DMS153 (cell line): ENCODE data around the gene KRT3.
"Not testable (repeated sequence)": the region's sequence is repeated elsewhere in the genome, so short reads cannot be mapped to it uniquely, and the experiment has no call there.

Experiments
- DNase-seq: peaks from one replicate; lab custom pipeline; 2025; lab: John Stamatoyannopoulos, UW

Gene KRT3

DNA sequence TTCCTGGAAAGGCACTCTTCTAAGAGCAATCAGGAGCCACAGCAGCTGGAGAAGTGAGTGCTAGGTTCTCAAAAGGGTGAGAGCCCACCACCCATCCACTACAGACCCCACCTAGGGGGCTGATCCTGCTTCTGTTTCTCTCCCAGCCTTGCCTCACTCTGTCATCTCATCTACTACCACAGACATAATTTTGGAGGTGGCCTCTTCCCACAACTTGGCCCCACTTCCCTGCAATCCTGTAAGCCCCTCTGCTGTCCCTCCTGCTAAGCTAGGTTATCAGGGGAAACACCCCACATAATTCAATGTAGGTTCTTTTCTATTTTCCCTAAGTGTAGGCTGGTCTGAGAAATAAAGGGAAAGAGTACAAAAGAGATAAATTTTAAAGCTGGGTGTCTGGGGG, 35.3 kb downstream of the KRT3 start:
- DNase-seq: no peak

DNA sequence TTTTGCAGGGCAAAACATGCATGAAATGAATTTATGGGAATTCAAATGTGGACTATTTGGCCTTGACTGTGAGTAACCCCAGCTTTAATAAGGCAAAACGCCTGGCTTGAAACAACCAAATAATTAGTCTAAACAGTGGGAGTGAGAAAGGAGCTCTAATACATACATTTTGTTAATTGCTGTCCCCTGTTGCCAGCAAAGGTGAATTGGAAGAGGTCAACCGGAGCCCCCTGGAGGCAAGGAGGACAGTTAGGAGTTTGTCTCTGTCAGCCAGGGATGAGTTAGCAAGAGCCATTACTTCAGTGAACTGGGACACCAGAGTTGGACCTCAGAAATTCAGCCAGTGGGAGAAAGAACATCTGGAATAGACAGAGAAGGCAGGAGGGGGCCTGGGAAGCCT, 36.2 kb downstream of the KRT3 start:
- no peak for DNase-seq

DNA sequence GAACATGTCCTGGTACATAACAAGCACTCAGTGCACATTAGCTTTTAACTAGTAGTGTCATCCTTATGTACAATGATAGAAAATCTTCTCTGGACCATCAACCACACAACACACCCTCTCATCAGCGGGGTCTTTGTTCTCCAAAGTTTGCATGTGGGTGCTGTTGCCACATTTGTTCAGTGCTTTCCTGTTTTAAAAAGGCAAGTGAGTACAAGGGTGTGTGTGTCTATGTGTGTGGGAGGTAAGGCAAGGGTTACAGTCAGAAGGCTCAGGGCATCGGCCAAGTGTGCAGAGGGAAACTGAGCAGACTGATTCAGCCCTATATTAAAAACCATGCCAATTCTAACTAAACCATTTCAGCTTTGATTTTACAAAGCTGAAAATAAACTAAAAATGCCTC, 36.7 kb downstream of the KRT3 start:
- no peak for DNase-seq

DNA sequence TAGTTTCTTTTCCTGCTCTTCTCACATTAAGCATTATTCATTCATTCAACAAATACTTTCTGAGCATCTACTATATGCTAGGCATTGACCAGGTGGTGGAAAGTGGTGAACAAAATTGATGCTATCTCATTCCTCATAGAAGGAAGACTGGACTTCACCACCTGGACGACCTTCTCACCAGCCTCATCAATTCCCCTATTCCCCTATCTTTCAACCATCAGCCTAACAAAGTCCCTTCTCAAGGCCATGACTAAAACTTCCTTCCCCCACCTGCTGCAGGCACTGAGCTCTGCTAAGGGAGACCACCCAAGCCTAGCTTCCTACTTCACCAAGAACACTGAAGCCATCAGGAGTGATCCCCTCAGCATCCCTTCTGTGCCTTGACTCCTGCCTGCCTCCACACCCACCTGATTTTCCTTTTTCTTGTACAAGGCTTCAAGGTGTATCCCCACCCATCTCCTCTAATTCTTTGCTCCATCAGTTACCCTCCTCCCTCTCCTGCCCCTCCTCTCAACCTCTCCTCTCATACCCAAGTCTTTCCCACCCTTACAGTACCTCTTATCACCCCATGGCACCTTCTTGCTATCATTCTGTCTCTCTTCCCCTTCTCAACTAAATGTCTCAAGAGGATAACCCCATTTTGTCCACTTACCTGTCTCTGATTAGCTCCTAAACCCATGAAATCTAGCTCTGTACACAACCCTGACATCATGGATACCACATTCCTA, 38.3 kb downstream of the KRT3 start:
- DNase-seq: no peak

DNA sequence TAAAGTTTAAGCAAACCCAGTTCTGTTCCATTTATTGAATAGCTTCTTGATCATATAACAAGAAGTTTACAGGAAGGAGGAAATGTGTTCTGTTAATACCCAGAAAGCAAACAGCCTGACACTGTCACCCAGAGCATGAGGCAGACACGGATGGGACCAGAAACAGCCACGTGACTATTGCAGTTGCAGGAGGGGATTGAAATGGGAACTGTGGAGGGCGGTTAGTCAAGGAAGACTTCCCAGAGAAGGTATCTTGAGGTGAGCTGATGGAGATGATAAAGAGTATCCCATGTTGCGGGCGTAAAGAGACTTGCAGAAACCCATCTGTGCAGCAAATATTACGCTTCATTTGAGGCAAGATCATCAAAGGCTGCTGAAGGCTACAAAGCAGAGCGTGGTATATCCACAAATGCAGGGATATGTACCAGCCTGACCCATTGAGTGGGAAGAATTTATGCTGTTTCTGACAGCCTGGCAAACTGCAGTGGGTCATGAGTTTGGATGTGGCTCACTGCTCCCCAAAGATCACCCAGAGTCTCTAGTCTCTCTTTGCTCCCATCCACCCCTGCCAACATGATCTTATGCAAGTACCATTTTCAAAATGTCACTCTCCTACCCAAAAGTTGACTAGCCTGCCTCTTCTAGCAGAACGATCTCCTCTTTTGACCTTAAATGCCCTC, 39.5 kb downstream of the KRT3 start:
- DNase-seq: no peak

DNA sequence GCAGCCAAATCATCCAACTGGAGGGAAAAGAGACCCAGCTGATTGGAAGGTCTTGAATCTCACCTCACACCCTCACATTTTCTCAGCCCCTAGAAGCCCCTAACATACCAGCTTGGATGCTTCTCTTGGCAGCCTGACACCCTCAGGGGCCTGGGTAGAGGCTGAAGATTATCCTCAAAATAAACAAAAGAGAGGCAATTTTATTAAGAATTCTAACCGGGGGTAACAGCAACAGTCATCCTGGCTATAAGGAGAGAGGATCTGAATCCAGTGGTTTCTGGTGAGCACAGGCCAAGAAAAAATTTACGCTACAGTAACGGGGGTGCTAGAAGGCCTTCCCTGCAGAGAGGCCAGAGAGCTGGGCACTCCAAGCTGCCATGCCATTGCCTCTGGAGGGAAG, 40.4 kb downstream of the KRT3 start:
- no peak for DNase-seq

DNA sequence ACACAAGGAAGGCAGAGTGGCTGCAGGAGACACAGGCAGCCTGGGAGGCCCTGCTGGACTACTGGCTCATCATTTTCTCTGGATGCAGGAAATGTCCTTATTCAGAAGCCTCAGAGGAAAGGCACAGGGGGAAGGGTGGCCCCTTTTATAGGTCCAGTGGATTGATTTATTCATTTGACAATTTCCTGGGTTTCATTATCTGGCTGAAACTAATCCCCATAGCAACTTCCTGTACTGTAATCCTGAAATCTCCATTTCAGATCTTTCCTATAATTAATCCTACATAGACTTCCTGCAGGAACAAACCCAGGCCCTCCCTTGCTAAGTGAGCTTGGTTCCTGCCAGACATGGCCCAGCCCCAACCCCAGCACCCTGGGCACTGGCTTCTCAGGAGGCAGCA, 41.8 kb downstream of the KRT3 start:
- no peak for DNase-seq

DNA sequence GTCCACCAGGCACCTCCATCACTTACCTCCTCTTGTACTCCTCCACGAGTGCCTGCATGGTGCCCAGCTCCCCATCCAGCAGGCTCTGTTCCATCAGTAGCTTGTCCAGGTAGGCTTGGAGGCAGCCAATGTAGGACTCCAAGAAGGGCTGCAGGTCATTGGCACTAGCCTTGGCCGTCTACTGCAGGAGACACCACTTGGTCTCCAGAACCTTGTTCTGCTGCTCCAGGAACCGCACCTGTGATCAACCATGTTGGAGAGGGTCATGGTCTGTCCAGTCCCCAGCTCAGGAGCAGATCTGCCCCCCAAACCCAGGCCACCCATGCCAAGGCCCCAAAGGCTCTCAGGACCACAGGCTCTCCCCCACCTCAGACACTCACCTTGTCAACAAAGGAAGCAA, 42.6 kb downstream of the KRT3 start:
- DNase-seq: no peak

DNA sequence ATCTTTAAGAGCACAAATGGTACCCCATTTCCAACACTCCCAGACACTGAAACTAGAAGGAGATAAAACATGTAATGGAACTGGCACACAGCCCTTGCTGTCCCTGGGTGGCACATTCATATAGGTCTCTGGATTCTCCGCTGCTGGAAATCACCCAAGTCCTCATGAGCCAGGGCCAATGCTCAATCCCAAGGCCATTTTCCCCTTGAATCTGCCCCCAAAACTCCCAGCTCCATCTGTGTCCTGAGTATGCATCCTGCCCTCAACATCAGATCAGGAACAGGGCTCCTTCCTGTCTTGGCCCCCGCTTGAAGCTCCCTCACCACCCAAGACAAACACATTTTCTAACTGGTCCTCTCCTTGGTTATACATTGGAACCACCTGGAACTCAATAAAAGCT, 43.4 kb downstream of the KRT3 start:
- no peak for DNase-seq

DNA sequence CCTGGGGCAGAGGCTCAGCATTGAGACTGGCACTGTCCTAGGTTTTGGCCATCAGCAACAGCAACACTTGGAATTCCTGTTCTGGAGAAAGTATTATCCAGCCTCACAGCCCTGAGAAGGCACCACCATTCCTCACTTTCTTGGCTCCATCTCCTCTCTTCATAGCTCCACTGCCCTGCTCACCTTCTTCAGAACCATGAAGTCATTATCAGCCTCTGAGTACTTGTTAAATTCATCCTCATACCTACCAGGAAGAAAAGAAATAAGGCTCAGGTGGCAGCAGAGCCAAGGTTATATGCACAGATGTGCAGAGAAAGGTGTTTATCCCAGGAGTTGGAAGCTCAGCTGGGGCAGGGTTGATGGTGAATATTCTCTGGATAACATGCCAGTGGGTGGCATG, 44.1 kb downstream of the KRT3 start:
- no peak for DNase-seq

DNA sequence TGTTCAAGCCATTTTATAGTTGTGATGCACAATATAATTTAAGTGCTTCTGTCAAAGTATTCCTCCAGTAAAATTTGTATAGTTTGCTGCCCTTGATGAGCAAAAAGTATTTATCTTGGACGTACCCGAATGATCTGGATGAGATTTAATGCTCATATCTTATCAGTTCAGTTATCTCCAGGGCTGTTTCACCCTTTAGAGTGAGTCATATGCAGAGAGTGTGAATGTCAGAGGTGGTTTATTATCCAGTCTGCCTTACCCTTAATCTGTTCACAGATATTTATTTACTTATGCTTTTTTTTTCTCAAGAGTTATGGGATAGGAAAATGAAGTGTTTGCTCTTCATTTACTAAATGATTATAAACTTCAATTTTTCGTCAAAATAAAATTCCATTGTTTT, 45.4 kb downstream of the KRT3 start:
- DNase-seq: not testable (repeated sequence)

DNA sequence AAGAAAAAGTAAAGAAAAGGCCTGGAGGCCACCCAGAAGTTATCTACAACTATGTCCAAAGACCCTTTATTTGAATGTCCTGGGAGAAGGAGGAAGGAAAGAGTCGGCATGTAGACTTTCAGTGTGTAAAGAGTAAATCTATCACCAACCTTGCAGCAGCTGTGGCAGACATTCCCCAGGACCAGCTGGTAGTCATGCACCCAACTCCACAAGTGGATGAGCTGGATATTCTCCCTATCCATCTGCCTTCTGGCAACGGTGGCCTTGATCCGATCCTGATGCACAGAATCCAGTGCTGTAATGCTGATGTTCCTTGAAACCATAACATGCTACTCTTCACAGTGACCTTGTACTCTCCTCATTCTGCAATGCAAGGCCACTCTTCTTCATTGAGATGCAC, 46.1 kb downstream of the KRT3 start:
- no peak for DNase-seq

DNA sequence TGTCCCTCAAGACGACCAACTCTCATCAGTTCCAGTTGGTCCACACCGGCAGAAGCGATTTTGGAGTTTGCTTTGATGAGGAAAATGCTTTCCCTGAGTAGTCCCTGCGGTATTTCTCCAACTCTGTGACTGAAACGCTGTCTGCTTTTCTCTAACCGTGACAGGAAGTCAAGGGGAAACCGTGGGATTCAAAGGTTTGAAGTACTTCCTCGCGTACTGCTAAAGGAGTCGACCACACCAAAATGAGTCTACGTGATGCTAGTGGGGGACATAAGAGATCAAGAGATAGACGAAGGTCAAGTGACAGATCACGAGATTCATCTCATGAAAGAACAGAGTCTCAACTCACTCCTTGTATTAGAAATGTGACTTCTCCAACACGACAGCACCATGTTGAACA, 47.3 kb downstream of the KRT3 start:
- DNase-seq: no peak

DNA sequence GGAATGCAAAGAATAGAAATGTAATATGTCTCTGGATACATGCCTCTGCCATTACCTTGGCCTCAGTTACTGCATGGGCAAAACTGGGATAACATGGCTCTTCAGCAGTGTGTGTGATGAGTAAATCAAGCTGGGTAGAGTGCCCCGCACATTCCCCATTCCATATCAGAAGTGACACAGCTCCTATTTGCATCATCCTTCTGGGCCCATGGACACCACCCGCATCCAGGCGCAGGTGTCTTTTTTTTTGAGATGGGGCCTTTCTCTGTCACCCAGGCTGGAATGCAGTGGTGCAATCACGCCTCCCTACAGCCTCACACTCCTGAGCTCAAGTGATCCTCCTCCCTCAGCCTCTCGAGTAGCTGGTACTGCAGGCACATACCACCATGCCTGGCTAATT, 50.4 kb downstream of the KRT3 start:
- no peak for DNase-seq

DNA sequence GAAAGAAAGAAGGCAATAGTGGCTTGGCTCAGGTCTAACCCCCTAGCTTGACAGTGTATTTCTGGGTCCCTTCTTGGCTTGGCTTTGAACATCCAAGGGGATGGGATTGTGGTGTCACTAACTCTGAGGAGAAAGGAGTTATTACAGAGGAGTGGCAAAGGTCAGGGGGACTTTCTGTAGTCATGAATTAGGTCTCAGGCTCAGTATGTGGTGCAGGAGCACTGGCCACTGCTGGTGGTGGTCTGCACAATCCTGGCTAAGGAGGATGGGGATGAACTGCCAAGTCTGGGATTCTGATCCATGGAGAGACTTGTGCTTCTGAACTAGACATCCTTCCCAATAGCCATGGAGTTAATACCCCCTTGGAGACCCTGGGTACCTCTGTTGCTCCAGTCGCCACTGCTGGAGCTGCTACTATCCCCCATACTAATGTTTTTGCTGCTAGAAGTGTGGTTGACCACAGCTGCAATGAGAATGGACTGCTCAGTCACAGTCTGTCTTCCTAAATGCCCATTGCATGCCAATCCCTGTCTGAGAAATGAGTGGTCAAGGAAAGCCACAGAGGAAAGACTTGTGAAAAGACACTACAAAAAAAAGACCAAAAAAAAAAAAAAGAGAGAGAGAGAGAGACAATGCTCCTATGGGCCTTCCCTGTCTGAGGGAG, 51.3 kb downstream of the KRT3 start:
- no peak for DNase-seq

DNA sequence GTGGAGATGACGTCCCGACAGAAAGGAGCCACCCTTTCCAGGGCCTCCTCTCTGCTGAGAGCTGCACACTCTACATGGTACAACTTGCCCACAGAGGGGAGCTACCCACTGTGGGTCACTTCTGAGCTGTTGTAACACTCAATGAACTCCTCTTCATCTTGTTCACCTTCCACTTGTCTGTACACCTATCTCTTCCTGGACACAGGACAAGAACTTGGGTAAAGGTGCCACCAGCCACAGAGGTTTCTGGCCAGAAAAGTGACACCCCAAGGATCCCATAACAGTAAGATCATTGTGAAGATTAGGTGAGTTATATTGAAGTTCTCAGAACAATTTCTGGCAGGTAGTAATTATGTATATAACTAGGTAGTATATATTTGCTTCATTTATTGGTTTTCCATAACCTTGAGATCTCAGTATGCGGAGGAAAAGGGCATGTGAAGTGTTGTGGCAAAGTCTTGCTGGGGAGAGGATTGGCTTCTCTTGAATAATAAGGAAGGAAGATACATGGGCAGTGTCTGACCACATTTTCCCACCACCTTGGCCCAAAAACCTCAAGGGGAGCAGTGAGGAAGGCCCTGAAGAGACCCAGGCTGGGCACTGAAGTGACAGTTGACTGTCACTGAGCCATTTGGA, 53.0 kb downstream of the KRT3 start:
- no peak for DNase-seq

DNA sequence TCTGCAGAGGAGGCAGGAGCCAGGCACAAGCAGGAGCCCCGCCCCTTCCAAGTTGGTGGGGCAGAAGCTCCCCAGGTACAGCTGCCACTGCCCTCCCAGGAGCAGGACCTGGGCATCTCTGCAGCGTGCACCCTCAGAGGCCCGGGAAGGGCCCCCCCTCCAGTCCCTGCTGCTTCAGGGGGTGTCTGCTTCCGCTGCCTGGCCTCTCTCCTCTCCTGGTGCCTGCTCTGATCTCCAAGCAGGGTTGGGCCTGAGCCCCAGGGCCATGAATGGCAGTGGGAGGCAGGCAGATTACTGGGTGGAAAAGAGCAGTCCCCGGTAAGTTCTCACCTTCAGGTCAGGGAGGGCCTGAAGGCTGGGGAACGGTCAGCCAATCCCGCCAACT, 53.7 kb downstream of the KRT3 start:
- no peak for DNase-seq

DNA sequence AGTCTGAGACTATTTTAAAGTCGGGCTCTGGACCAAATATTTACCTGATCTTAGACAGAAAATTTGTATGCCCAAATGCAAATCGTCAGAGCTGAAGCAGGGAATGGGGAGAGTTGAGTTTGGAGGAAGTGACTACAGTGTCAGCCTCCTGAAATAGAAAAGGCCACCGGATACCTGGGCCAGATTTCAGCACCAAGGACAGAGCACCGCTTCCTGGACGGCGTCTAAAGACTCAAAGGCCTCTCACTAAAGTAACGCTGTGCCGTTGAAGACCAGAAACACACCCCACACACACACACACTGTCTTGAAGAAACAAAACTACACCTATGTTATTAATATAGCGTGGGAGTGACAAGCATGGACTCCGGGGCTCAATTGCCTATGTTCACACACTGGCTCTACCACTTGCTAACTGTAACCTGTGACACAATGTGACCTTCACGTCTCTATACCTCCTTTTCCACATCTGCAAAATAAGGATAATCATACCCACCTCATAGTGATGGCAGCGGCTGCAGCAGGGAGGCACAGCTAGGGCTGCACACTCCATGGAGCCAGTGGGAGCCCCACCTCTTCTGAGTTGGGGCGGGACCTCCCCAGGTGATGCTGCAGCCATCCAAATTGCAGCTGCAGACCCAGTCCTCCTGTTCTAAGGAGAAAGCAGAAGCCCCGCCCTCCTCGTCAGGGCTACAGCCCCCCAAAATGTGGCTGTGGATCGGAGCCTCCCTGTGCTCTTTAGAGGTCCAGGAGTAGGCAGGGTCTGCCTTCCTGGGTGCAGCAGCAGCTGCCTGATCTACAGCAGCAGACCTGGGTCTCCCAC, 54.3 kb downstream of the KRT3 start:
- no peak for DNase-seq

DNA sequence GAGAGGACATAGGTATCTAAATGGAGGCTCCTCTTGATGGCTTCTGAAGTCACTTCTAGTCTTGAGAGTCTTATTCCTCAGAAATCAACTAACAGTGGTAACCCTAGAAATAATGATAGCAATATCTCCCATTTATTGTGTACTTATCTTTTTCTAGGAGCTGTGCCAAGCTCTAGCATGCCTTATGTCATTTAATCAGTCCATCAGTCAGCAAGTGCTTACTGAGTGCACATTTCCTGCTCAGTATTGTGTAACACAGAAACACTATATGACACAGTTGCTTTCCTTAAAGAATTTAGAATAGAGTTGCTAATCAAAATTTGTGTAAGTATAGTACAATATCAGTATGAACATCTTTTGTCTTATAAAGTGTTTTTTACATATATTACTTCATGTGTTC, 55.3 kb downstream of the KRT3 start:
- DNase-seq: peak; percentile 86

DNA sequence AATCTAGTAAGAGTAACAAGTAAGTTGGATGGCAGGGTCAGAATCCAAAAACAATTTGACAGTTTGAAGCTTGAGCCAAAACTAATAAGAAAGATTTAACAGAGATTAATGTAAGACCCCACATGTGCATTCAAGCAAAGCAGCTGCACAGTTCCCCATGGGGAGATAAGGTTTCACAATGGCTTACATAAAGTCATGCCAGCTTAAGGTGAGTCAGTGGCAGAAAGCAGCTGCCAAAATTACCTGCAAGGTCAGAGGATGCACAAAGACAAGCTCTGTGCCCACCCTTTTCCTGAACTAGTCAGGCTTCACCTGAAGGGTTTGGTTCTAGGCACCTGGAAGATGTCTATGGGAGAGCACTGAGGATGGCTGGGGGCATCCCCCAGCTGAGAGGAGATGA, 56.0 kb downstream of the KRT3 start:
- DNase-seq: peak; percentile 21
